ENCODE measurements around the gene RAB31.

The RAB31 gene

DNA sequence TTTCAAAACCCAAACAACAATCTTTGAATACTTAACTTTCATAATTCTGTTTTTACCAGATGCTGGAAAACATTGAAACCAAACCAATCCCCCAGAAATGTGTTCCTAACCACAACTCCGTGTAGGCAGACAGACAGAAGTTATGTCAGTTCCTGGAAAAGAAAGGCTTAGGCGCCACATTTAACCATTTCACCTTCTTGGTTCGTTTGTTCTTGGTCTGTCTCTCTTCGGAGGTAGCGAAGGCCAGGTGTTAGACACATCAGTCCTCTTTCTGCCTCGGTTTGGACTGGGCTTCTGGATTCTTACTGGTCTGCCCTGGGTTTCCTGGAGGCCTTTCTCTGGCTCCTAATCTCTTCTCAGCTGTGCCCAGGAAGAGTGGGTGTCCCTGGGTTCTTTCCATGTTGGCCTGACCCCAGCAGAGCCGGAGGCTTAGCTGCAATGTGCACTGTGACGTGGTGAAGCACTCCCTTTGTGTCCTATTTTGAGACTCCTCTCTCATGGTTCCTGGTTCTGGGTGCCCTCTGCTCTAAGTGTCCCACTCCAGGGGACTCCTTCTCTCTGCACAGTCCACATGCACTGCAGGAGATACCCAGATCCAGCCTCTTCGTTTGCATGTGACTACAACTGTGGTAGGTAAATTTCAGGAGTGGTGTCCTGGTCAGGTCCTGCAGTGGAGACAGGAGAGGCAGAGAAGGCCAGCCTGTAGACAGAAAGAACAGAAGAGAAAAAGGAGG is 23.1 kb upstream of the RAB31 start:
- TF ChIP-seq GATA2 (IDR thresholded peaks at IDR 0.05; ENCODE audit: low read depth, low read length) (no peak), GATA3 (IDR thresholded peaks at IDR 0.05; ENCODE audit: low read depth, low read length) (no peak)

DNA sequence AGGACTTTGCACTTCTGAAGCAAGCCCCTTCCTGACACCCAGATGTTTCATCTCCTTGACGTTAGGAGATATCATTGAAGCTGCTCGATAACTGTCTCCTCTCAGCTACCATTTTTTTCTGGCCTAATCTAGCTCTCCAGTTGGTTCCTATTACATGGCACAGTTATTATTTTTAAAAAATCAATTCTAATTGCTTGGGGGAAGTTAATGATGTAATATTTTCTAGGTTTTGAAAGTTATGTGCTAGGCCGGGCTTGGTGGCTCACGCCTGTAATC is 22.5 kb upstream of the RAB31 start:
- TF ChIP-seq GATA3 (IDR thresholded peaks at IDR 0.05; ENCODE audit: low read depth, low read length) (no peak), GATA2 (IDR thresholded peaks at IDR 0.05; ENCODE audit: low read depth, low read length) (no peak)

DNA sequence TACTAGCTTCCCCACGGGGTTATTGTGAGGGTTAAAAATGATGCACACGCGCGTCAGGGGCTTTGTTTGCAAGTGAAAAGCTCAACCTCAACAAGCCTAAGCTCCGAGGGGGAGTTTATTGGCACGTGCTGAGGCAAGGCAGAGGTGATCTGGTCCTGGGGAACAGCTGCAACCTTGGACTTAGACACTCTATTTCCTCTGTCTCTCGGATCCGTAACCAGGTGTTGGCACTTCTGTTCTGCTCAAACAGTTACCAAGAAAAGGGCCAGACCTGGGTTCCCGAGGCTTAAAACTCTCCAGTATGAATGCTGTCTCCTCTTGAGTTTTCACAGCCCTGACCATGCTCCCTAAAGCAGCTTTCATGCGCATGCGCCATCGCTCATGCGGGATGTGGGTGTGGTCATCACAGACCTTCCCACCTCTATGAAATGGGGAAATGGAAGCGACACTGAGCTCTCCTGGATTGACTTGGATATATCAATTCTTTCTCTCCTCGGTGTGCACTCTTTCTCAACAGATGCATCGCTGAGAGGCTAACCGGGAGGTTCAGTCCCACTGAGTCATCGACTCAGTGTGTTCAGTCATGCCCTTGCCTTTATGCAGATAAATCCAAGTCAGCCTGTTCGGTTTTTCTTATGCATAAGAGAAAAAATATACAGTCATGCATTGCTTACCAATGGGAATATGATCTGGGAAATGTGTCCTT is 19.9 kb upstream of the RAB31 start:
- no peak for TF ChIP-seq GATA2 (IDR thresholded peaks at IDR 0.05; ENCODE audit: low read depth, low read length)
- TF ChIP-seq GATA3 (IDR thresholded peaks at IDR 0.05; ENCODE audit: low read depth, low read length) = no peak

DNA sequence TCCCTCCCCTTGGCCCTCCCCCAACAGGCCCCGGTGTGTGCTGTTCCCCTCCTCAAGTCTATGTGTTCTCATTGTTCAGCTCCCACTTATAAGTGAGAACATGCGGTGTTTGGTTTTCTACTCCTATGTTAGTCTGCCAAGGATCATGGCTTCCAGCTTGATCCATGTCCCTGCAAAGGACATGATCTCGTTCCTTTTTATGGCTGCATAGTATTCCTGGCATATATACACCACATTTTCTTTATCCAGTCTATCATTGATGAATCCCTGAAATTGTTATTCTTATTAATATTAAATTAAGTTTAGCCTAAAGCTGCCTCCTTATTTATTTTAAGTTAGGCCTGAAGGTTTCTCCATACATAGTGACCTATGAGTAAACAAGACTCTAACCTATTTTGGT is 18.8 kb upstream of the RAB31 start:
- TF ChIP-seq GATA2 (IDR thresholded peaks at IDR 0.05; ENCODE audit: low read depth, low read length) (no peak), GATA3 (IDR thresholded peaks at IDR 0.05; ENCODE audit: low read depth, low read length) (no peak)

DNA sequence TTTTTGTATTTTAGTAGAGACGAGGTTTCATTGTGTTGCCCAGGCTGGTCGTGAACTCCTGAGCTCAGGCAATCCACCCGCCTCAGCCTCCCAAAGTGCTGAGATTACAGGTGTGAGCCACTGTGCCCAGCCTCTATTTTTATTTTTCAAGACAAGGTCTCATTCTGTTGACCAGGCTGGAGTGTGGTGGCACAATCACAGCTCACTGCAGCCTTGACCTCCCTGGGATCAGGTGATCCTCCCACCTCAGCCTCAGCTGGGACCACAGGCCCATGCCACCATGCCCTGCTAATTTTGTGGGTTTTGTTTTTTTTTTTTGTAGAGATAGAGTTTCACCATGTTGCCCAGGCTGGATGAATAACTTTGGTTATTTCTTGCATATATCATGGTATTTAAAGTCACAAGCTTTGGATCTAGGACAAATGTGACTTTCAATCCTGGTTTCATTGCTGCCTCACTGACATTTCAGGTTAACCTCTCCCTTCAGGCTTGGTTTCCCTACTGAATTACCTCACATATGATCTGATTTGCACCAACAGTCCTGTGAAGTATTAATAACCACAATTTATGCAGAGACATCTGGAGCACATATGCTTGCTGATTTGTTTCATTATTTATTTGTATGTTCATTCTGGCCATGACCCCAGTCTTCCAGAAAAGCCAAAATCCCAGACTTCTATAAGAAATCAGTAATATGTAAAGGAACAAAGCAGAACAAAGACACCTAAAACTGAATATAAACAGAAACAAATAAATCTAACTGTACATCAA is 17.5 kb upstream of the RAB31 start:
- TF ChIP-seq GATA2 (IDR thresholded peaks at IDR 0.05; ENCODE audit: low read depth, low read length) = no peak
- no peak for TF ChIP-seq GATA3 (IDR thresholded peaks at IDR 0.05; ENCODE audit: low read depth, low read length)

DNA sequence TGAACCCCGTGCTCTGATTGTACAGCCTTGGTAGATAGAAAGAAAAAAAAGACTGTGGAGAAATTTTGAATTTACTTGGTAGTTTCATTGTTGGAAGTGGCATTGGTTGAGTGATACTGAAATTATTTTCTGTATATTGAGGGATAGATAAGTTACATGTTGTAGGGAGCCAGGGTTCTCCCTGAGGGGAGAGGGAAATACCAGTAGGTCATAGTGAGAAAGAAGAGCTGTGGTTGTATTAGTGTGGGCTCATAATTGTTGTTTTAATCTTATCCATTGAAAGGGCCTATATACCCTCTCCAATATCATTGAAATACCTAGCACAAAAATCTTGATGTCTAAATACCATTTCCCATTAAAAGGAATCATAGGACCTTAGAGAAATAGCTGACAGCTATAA is 16.9 kb upstream of the RAB31 start:
- TF ChIP-seq GATA2 (IDR thresholded peaks at IDR 0.05; ENCODE audit: low read depth, low read length) = no peak
- no peak for TF ChIP-seq GATA3 (IDR thresholded peaks at IDR 0.05; ENCODE audit: low read depth, low read length)

DNA sequence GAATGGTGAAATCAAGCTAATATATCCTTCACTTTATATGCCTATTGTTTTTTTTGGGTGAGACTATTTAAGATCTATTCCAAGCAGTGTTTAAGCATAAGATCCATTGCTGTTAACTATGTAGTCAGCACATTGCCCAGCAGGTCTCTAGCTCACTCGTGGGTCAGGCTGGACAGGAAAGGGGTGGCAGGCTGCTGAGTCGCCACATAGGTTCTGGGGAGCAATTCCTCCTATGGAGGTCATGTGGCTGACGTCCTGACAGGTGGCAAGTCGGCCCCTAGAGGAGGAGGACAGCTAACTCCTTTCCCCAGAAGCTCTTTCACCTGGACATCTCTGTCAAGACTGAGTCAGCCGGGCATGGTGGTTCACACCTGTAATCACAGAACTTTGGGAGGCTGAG is 13.9 kb upstream of the RAB31 start:
- TF ChIP-seq GATA2 (IDR thresholded peaks at IDR 0.05; ENCODE audit: low read depth, low read length) = no peak
- no peak for TF ChIP-seq GATA3 (IDR thresholded peaks at IDR 0.05; ENCODE audit: low read depth, low read length)

DNA sequence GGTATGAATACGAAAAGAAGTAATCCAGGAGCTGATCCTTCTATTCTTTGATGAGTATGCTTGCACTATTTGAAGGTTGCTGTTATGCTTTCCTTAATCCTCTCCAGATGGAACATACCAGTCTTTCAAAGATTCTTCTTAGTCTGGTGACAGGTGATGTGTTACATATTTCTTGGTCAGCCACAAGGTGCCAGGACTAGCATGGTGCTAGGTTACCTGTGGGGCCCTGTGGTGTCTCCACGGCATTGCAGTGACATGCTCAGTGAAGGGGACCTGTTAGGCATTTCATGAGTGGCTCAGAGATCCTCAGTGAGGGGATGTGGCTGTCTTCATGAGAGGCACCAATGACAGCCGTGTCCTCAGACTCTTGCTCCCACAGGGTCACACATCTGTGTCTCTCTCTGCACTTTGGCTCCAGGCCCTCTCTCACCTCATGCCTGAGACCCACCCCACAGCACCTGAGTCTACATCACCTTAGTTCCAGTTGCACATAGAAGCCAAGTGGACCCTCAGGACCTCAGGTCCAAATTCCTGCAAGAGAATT is 13.1 kb upstream of the RAB31 start:
- TF ChIP-seq GATA2 (IDR thresholded peaks at IDR 0.05; ENCODE audit: low read depth, low read length) = no peak
- TF ChIP-seq GATA3 (IDR thresholded peaks at IDR 0.05; ENCODE audit: low read depth, low read length) = no peak

DNA sequence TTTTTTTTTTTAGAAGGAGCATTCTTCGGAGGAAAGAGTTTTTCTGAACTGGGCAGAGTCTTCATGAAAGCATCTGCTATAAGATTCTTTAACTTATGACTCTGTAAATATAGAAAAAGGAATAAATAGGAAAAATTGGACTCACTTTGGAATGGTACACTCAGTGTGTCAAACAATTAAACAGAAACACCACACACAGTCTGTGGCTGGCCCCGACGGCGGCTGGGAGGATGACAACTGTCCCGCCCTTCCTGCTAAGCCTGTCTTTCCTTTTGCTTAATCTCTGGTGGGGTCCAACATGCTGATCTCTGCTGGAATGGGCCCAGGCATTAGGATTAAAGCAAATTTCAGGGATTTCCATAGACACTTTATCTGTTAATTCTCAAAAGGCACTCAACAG is 12.5 kb upstream of the RAB31 start:
- TF ChIP-seq GATA2 (IDR thresholded peaks at IDR 0.05; ENCODE audit: low read depth, low read length) (no peak), GATA3 (IDR thresholded peaks at IDR 0.05; ENCODE audit: low read depth, low read length) (no peak)

DNA sequence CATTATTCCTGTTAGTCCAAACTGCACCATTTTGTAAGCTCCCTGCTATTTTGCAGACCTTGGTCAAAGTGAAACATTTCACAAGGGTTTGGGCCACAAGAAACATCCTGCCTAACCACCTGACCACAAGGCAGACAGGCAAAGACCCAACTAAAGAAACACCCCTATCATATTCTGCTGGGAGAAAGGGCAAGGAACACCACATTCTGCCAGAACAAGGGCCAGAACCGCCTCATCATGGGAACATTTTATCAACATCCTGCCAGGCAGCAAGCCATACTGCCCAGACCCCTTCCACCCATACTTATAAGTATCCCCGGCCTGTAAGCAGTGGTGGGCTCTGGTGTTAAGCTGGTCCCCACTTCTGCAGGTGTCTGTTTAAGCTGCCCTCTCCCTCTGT is 12.0 kb upstream of the RAB31 start:
- TF ChIP-seq GATA2 (IDR thresholded peaks at IDR 0.05; ENCODE audit: low read depth, low read length) = no peak
- TF ChIP-seq GATA3 (IDR thresholded peaks at IDR 0.05; ENCODE audit: low read depth, low read length) = no peak

DNA sequence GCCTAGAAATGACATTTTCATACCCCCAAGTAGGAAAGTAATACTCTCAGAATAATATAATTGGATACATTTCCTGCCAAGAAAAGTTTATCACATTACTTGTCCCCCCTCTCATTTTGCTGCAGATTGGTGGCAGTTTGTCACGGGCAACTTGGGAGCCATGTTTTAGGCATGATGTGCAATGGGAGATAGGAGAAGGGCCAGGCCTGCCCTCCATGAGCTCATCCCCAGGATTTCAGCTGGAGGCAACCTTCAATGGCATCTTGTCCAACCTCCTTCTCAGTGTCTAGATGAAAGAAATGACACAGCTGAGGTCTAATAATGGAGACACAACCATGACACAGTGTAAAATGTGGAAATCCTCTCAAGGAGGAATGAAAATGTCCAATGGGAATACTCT is 11.4 kb upstream of the RAB31 start:
- TF ChIP-seq GATA3 (IDR thresholded peaks at IDR 0.05; ENCODE audit: low read depth, low read length) (no peak), GATA2 (IDR thresholded peaks at IDR 0.05; ENCODE audit: low read depth, low read length) (no peak)

DNA sequence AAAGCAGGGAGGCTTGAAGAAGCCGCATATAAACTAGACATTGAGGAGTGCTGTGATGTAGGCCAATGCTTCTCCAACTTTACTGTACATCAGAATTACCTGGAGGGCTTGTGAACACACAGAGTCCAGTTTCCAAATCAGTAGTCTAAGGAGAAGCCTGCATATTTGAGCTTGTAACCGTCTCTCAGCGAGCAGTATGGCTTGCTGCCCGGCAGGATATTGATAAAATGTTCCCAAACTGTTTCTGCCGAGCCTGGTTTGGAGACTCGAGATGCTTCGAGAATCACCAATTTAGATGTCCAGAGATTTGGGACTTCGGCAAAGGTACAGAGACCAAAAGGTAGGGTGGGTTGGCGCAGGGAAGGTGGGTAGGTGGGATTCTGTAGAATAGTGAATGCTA is 11.0 kb upstream of the RAB31 start:
- TF ChIP-seq GATA2 (IDR thresholded peaks at IDR 0.05; ENCODE audit: low read depth, low read length) (no peak), GATA3 (IDR thresholded peaks at IDR 0.05; ENCODE audit: low read depth, low read length) (no peak)

DNA sequence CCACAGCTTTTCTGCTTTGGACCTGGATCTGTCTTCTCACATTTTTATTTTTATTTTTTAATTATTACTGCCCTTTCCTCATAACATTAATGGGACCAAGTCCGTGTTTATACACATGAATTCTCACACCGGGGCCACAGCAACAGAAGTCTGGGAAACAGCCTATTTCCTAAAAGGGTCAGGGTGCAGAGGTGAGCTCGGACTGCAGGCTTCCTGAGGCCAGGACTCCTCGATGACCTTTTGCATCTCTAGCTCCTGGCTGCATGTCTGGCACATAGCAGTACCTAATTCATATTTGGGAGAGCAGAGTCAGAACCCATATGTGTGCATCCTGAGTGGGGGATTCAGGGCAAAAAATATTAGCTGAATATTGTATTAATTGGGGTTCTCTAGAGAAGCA is 9.6 kb upstream of the RAB31 start:
- TF ChIP-seq GATA3 (IDR thresholded peaks at IDR 0.05; ENCODE audit: low read depth, low read length) (no peak), GATA2 (IDR thresholded peaks at IDR 0.05; ENCODE audit: low read depth, low read length) (no peak)

DNA sequence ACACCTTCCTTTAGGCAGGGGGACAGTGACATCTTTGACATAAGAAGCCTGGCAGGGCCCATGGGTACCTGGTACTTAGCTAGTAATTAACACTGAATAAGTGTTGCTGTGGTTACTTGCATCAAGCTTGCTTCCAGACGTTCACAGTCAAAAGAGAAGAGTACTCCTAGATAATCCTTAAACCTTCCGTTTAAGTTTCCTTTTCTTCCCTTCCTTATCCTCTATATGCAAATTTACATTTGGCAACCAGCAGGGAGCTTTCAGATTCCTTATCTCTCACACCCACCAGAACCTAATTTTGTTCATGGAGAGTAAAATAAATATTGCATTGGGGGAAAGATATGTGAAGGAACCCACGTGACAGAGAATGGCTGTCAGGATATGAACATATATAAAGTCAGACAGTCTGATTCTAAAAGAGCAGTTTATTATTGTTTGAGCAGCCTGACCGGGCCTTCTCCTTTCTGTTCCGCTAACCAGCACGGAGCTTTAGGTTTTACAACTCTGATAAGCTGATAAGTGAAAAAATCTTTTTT is 7.8 kb upstream of the RAB31 start:
- TF ChIP-seq GATA2 (IDR thresholded peaks at IDR 0.05; ENCODE audit: low read depth, low read length) (peak; percentile 13; the same call in 1 of the 2 replicates), GATA3 (IDR thresholded peaks at IDR 0.05; ENCODE audit: low read depth, low read length) (no peak)
